H9 (cell line): Measurements from ENCODE around the gene C19orf44. TPM values are rescaled to one million over a fixed set of nuclear protein-coding genes. Genes with fewer than 3 reads are reported as not detected.

Source experiments
- DNase-seq: peaks from one replicate; pipeline ENCODE4 v3.0.0-alpha.2; 2017
- H2AFZ ChIP-seq: one replicate; pipeline ENCODE4 v1.6.1; 2013; ENCODE audit warnings: mild to moderate bottlenecking, low read length, control low read depth, moderate library complexity
- H2AK5ac ChIP-seq: 2 replicates; pipeline ENCODE4 v1.6.1; 2013; ENCODE audit warnings: low read length, control low read depth, mixed read lengths; ENCODE audit not compliant: insufficient read length
- H2BK120ac ChIP-seq: one replicate; pipeline ENCODE4 v1.6.1; 2013; ENCODE audit warnings: low read depth, mild to moderate bottlenecking, low read length, control low read depth, inconsistent platforms; ENCODE audit not compliant: poor library complexity, severe bottlenecking
- H2BK12ac ChIP-seq: 2 replicates; pipeline ENCODE4 v1.6.1; 2013; ENCODE audit warnings: low read length, control low read depth, mixed read lengths, low read depth; ENCODE audit not compliant: insufficient read length
- H2BK15ac ChIP-seq: 2 replicates; pipeline ENCODE4 v1.6.1; 2013; ENCODE audit warnings: low read depth, low read length, control low read depth
- H2BK20ac ChIP-seq: one replicate; pipeline ENCODE4 v1.6.1; 2013; ENCODE audit warnings: low read depth, mild to moderate bottlenecking, low read length, control low read depth, inconsistent platforms; ENCODE audit not compliant: poor library complexity, severe bottlenecking
- H2BK5ac ChIP-seq: 2 replicates; pipeline ENCODE4 v1.6.1; 2013; ENCODE audit warnings: low read length, control low read depth, mixed read lengths; ENCODE audit not compliant: insufficient read length
- H3K14ac ChIP-seq: 2 replicates; pipeline ENCODE4 v1.6.1; 2013; ENCODE audit warnings: low read length, control low read depth; ENCODE audit not compliant: insufficient read depth
- H3K18ac ChIP-seq: 2 replicates; pipeline ENCODE4 v1.6.1; 2013; ENCODE audit warnings: low read depth, mild to moderate bottlenecking, mixed read lengths, low read length, control low read depth; ENCODE audit not compliant: insufficient read length
- H3K23ac ChIP-seq: 2 replicates; pipeline ENCODE4 v1.6.1; 2013; ENCODE audit warnings: low read length, control low read depth, mixed read lengths, low read depth; ENCODE audit not compliant: insufficient read length
- H3K23me2 ChIP-seq: 2 replicates; pipeline ENCODE4 v1.6.1; 2013; ENCODE audit warnings: low read depth, mild to moderate bottlenecking, mixed read lengths, low read length, control low read depth; ENCODE audit not compliant: insufficient read length, poor library complexity, severe bottlenecking
- H3K27ac ChIP-seq: 2 replicates; pipeline ENCODE4 v1.5.1; 2013; ENCODE audit warnings: low read length, control low read depth, mixed read lengths, low read depth; ENCODE audit not compliant: insufficient read length
- H3K27me3 ChIP-seq: 2 replicates; pipeline ENCODE4 v1.6.1; 2013; ENCODE audit warnings: low read length, control low read depth, inconsistent platforms; ENCODE audit not compliant: insufficient read depth
- H3K4ac ChIP-seq: 2 replicates; pipeline ENCODE4 v1.6.1; 2013; ENCODE audit warnings: low read depth, mild to moderate bottlenecking, control low read depth, inconsistent platforms, low read length, moderate library complexity
- H3K4me1 ChIP-seq: 2 replicates; pipeline ENCODE4 v1.6.1; 2013; ENCODE audit warnings: low read length, control low read depth, inconsistent platforms; ENCODE audit not compliant: insufficient read depth
- H3K4me2 ChIP-seq: 2 replicates; pipeline ENCODE4 v1.6.1; 2013; ENCODE audit warnings: low read length, control low read depth, mixed read lengths; ENCODE audit not compliant: insufficient read length, insufficient read depth
- H3K56ac ChIP-seq: 2 replicates; pipeline ENCODE4 v1.6.1; 2013; ENCODE audit warnings: low read depth, mild to moderate bottlenecking, mixed read lengths, low read length, control low read depth; ENCODE audit not compliant: insufficient read length
- H3K79me1 ChIP-seq: 2 replicates; pipeline ENCODE4 v1.6.1; 2013; ENCODE audit warnings: low read depth, mild to moderate bottlenecking, moderate library complexity, low read length, control low read depth, inconsistent platforms; ENCODE audit not compliant: insufficient read depth, poor library complexity, severe bottlenecking
- H3K79me2 ChIP-seq: 2 replicates; pipeline ENCODE4 v1.6.1; 2013; ENCODE audit warnings: low read length, control low read depth, inconsistent platforms; ENCODE audit not compliant: insufficient read depth
- H3K9ac ChIP-seq: 2 replicates; pipeline ENCODE4 v1.6.1; 2013; ENCODE audit warnings: low read length, control low read depth, mixed read lengths; ENCODE audit not compliant: insufficient read length; ENCODE audit errors: extremely low read depth
- H3K9me3 ChIP-seq: one replicate; pipeline ENCODE4 v1.6.1; 2013; ENCODE audit warnings: low read depth, low read length, inconsistent platforms; ENCODE audit not compliant: control insufficient read depth
- H3T11ph ChIP-seq: one replicate; pipeline ENCODE4 v1.6.1; 2013; ENCODE audit warnings: mild to moderate bottlenecking, low read length, control low read depth, inconsistent platforms
- H4K20me1 ChIP-seq: one replicate; pipeline ENCODE4 v1.6.1; 2013; ENCODE audit not compliant: control insufficient read depth, insufficient read length, insufficient read depth
- H4K5ac ChIP-seq: 2 replicates; pipeline ENCODE4 v1.6.1; 2013; ENCODE audit warnings: low read depth, mild to moderate bottlenecking, mixed read lengths, low read length, control low read depth; ENCODE audit not compliant: insufficient read length
- H4K8ac ChIP-seq: replicated peaks from 2 replicates; pipeline ENCODE4 v1.6.1; 2013; ENCODE audit warnings: low read length, control low read depth, mixed read lengths, low read depth; ENCODE audit not compliant: insufficient read length
- H4K91ac ChIP-seq: 2 replicates; pipeline ENCODE4 v1.6.1; 2013; ENCODE audit warnings: low read depth, mild to moderate bottlenecking, moderate library complexity, mixed read lengths, low read length, control low read depth; ENCODE audit not compliant: insufficient read length
- H3K27ac Mint-ChIP-seq, 3 experiments: 2 replicates in 2 of 3; 3 replicates in 1 of 3; pipeline ENCODE4 v1.8.0; 2020 to 2021; ENCODE audit warnings: mixed read lengths in 3 of 3, mild to moderate bottlenecking in 1 of 3, moderate library complexity in 1 of 3
- H3K27me3 Mint-ChIP-seq: 2 replicates; pipeline ENCODE4 v1.8.0; 2021; ENCODE audit warnings: low read depth, mild to moderate bottlenecking, moderate library complexity, mixed read lengths
- H3K36me3 Mint-ChIP-seq, 3 experiments: 2 replicates in 2 of 3; 3 replicates in 1 of 3; pipeline ENCODE4 v1.8.0; 2020 to 2021; ENCODE audit warnings: low read depth in 3 of 3, mixed read lengths in 3 of 3; ENCODE audit not compliant: insufficient read depth in 1 of 3
- H3K4me1 Mint-ChIP-seq, 2 experiments: 2 replicates each; pipeline ENCODE4 v1.8.0; 2020; ENCODE audit warnings: mixed read lengths in 2 of 2
- H3K4me3 Mint-ChIP-seq, 2 experiments: 2 replicates in 1 of 2; 3 replicates in 1 of 2; pipeline ENCODE4 v1.8.0; 2020 to 2021; ENCODE audit warnings: mild to moderate bottlenecking in 2 of 2, mixed read lengths in 2 of 2, moderate library complexity in 1 of 2
- H3K9me3 Mint-ChIP-seq, 2 experiments: 2 replicates in 1 of 2; 3 replicates in 1 of 2; pipeline ENCODE4 v1.8.0; 2020; ENCODE audit warnings: mild to moderate bottlenecking in 2 of 2, mixed read lengths in 2 of 2, moderate library complexity in 1 of 2
- CTCF ChIP-seq: fragments of 200-600 bp; sonication (generic); conservative IDR thresholded peaks from 3 replicates; pipeline ENCODE4 v1.8.0; 2021; ENCODE audit warnings: antibody characterized with exemption, mild to moderate bottlenecking
- WGBS: extraction: QIAGEN DNeasy Blood & Tissue Kit; methylation state at CpG from one replicate; pipeline ENCODE4 v1.1.7; 2013; ENCODE audit warnings: missing lambda C conversion rate, low lambda C conversion rate, mixed read lengths; ENCODE audit not compliant: insufficient read length; ENCODE audit errors: extremely low coverage; 5-methylcytosine and 5-hydroxymethylcytosine counted together
- total RNA-seq: library from RNA; stranded (reverse); gene quantifications from 2 replicates; pipeline ENCODE4 v1.2.1, GENCODE V29; 2021

C19orf44 gene
- total RNA-seq, 1 experiment from 2014 or later: 6.4 TPM

- Histone ChIP-seq H3K56ac (no peak overlapping the region), H2AK5ac (no peak overlapping the region), H2BK20ac (no peak overlapping the region), H4K20me1 (no peaks in the 10 kb centered on the region), H3K18ac (no peak overlapping the region), H3K9ac (no peak overlapping the region), H4K5ac (no peak overlapping the region), H3K4me1 (no peaks in the 10 kb centered on the region), H3K79me1 (no peaks in the 10 kb centered on the region), H2BK15ac (no peak overlapping the region), H2BK5ac (no peak overlapping the region), H3K4me2 (no peak overlapping the region), H4K91ac (no peak overlapping the region), H3K23ac (no peak overlapping the region), H4K8ac (no peak overlapping the region), H2BK120ac (no peak overlapping the region), H3K23me2 (no peaks in the 10 kb centered on the region), H3K79me2 (no peaks in the 10 kb centered on the region), H3K9me3 (no peaks in the 10 kb centered on the region), H3K27me3 (no peaks in the 10 kb centered on the region), H3K14ac (no peak overlapping the region), H3K4ac (no peak overlapping the region), H3K27ac (no peak overlapping the region), H2AFZ (no peak overlapping the region), H2BK12ac (no peak overlapping the region), H3T11ph (no peak overlapping the region)
- H3K27me3 Mint-ChIP-seq: no peaks in the 10 kb centered on the region
- 0 out of 7 replicates have a peak overlapping the region, but pooled peaks of 1 of the 3 experiments have one; percentile 55 for H3K27ac Mint-ChIP-seq
- TF ChIP-seq CTCF: no peak
- H3K4me1 Mint-ChIP-seq: no peaks in the 10 kb centered on the region
- DNase-seq: no peak
- no peaks in the 10 kb centered on the region for H3K9me3 Mint-ChIP-seq
- H3K4me3 Mint-ChIP-seq: no peak overlapping the region
- WGBS: no CpG with 5 or more reads among the region's 8 CpGs
- peaks cover 12 to 75% (median 41%) of the 10 kb centered on the region in 3 experiments; a peak in 6 of 7 replicates for H3K36me3 Mint-ChIP-seq
Observed at GRCh38 chr19:16554776-16555175, 58.6 kb downstream of the C19orf44 start.
